Transverse colon (tissue), 4 donors: Measurements from ENCODE around the gene NFATC2IP. TPM values are rescaled to one million over a fixed set of nuclear protein-coding genes. Genes with fewer than 3 reads are reported as not detected.
A peak's percentile ranks its signal among the peaks of the same experiment; 100 is the strongest.

Source experiments
- DNase-seq: peaks from one replicate; pipeline ENCODE4 v3.0.0-alpha.2; 2019
- H3K27ac ChIP-seq, 4 donors: fragments of 200-600 bp; sonication (generic); 2 replicates each; pipeline ENCODE4 v1.5.1; 2016 to 2018; ENCODE audit warnings: inconsistent platforms in 4 of 4
- H3K27me3 ChIP-seq: fragments of 200-600 bp; sonication (generic); 2 replicates; pipeline ENCODE4 v1.5.1; 2017; ENCODE audit warnings: inconsistent platforms
- H3K36me3 ChIP-seq, 4 donors: fragments of 200-600 bp; sonication (generic); 2 replicates each; pipeline ENCODE4 v1.5.1; 2017 to 2019; ENCODE audit warnings: inconsistent platforms in 4 of 4
- H3K4me1 ChIP-seq, 4 donors: fragments of 200-600 bp; sonication (generic); 2 replicates each; pipeline ENCODE4 v1.5.1; 2017 to 2020; ENCODE audit warnings: inconsistent platforms in 4 of 4
- H3K4me3 ChIP-seq, 4 donors: fragments of 200-600 bp; sonication (generic); 1 replicate in 1 of 4; 2 replicates in 3 of 4; pipeline versions ENCODE4 v1.5.1 to v1.6.1; 2017 to 2019; ENCODE audit warnings: inconsistent platforms in 4 of 4
- H3K9me3 ChIP-seq, 2 donors: fragments of 200-600 bp; sonication (generic); 2 replicates each; pipeline ENCODE4 v1.5.1; 2017 to 2019; ENCODE audit warnings: inconsistent platforms in 2 of 2
- CTCF ChIP-seq, 5 experiments: fragments of 200-600 bp in 3 of 5; fragments of 450-650 bp in 2 of 5; sonication (generic) in 3 of 5; IDR thresholded peaks; 1 replicate in 2 of 5; 2 replicates in 3 of 5; pipeline ENCODE4 v1.5.1; 2016 to 2017; ENCODE audit warnings: antibody characterized with exemption in 5 of 5, inconsistent platforms in 3 of 5, mild to moderate bottlenecking in 2 of 5, moderate library complexity in 1 of 5
- EP300 ChIP-seq: sonication (generic); formaldehyde crosslinking; IDR thresholded peaks from one replicate; pipeline ENCODE4 v1.6.1; 2017; ENCODE audit warnings: antibody characterized with exemption, low read depth
- POLR2A ChIP-seq: fragments of 450-650 bp; IDR thresholded peaks from one replicate; pipeline ENCODE4 v1.6.1; 2016; ENCODE audit warnings: antibody characterized with exemption, mild to moderate bottlenecking, moderate library complexity
- POLR2AphosphoS5 ChIP-seq, 3 donors: sonication (generic); formaldehyde crosslinking; IDR thresholded peaks; one replicate each; pipeline ENCODE4 v1.6.1; 2016; ENCODE audit warnings: antibody characterized with exemption in 3 of 3
- WGBS, 2 donors: methylation state at CpG; one replicate each; pipeline ENCODE4 v1.1.5; 2018; ENCODE audit warnings: low coverage in 1 of 2; 5-methylcytosine and 5-hydroxymethylcytosine counted together
- in situ Hi-C, 4 donors: fragments of 200-750 bp; cut with MboI; loops; one replicate each; pipeline versions ENCODE4 v1.15.0 to v1.15.1; 2017; ENCODE audit warnings: low sequenced_read_pairs in 3 of 4, low pct_ligation_motif_present in 1 of 4, low pct_unique_long_range_greater_than_20kb in 1 of 4
- intact Hi-C: fragments of 100-400 bp; cut with DNase I; formaldehyde crosslinking; loops from one replicate; pipeline ENCODE4 v1.15.1; 2023; ENCODE audit warnings: low total_unique reads
- total RNA-seq, 4 donors: library from RNA; depleted of rRNA; stranded (reverse); fragments of >200 nt; gene quantifications; one replicate each; pipeline ENCODE4 v1.1.0, GENCODE V29; 2016

NFATC2IP gene
- total RNA-seq, 4 donors from 2014 or later, result 59.1 to 89.4 (median 70.2) TPM

- TF ChIP-seq POLR2AphosphoS5 (IDR thresholded peaks at IDR 0.05) (no peak), EP300 (no peak), CTCF (IDR thresholded peaks at IDR 0.05) (no peak), POLR2A (no peak)
- in situ Hi-C loops (no loop called here), intact Hi-C loops (no loop called here)
- Histone ChIP-seq H3K4me3 (no peak overlapping the region), H3K27me3 (no peaks in the 10 kb centered on the region), H3K4me1 (peaks cover 0 to 22% (median 21%) of the 10 kb centered on the region in 4 donors), H3K36me3 (no peaks in the 10 kb centered on the region), H3K9me3 (no peaks in the 10 kb centered on the region), H3K27ac (no peak overlapping the region)
- no peak for DNase-seq
- 93 to 100% methylated on average over 1 of the region's 1 CpG for WGBS, 2 donors
Observed at GRCh38 chr16:28927815-28928214, 22.9 kb upstream of the NFATC2IP start.

- intact Hi-C loops (no loop called here), in situ Hi-C loops (no loop called here)
- Histone ChIP-seq H3K27me3 (no peaks in the 10 kb centered on the region), H3K36me3 (no peaks in the 10 kb centered on the region), H3K4me1 (peaks cover 0 to 6% (median 4%) of the 10 kb centered on the region in 4 donors), H3K4me3 (no peak overlapping the region), H3K9me3 (no peaks in the 10 kb centered on the region), H3K27ac (no peak overlapping the region)
- DNase-seq, result no peak
- WGBS, 2 donors, result 88% methylated on average over 3 of the region's 3 CpGs; no CpG with 5 or more reads in 1 of the 2 donors
- TF ChIP-seq POLR2A (no peak), CTCF (IDR thresholded peaks at IDR 0.05) (no peak), POLR2AphosphoS5 (IDR thresholded peaks at IDR 0.05) (no peak), EP300 (no peak)
Observed at GRCh38 chr16:28930203-28930602, 20.5 kb upstream of the NFATC2IP start.

- in situ Hi-C loops, result no loop called here
- intact Hi-C loops, result no loop called here
- TF ChIP-seq CTCF (IDR thresholded peaks at IDR 0.05) (no peak), POLR2A (no peak), POLR2AphosphoS5 (IDR thresholded peaks at IDR 0.05) (no peak), EP300 (no peak)
- Histone ChIP-seq H3K4me3 (no peak overlapping the region), H3K27me3 (no peaks in the 10 kb centered on the region), H3K9me3 (no peaks in the 10 kb centered on the region), H3K4me1 (peaks cover 0 to 8% (median 4%) of the 10 kb centered on the region in 4 donors), H3K27ac (no peak overlapping the region), H3K36me3 (no peaks in the 10 kb centered on the region)
- WGBS, 2 donors, result 70% methylated on average over 3 of the region's 3 CpGs; no CpG with 5 or more reads in 1 of the 2 donors
- DNase-seq, result no peak
Observed at GRCh38 chr16:28930652-28931051, 20.1 kb upstream of the NFATC2IP start.

GRCh38 chr16:28931801-28932225 lies 18.9 kb upstream of the NFATC2IP start, which contains the start of gene CD19:
TSS of gene CD19 (plus strand) at chr16:28931971. CDS start at chr16:28932001, 30 bp downstream.
- Histone ChIP-seq H3K36me3 (no peaks in the 10 kb centered on the region), H3K4me1 (peaks cover 0 to 6% (median 2%) of the 10 kb centered on the region in 4 donors), H3K4me3 (peak within 1 kb of the TSS in 1 of 4 donors; percentile 11), H3K27ac (no peak within 1 kb of the TSS), H3K9me3 (no peaks in the 10 kb centered on the region), H3K27me3 (no peaks in the 10 kb centered on the region)
- in situ Hi-C loops, result no loop called here
- no peak for DNase-seq
- TF ChIP-seq POLR2AphosphoS5 (IDR thresholded peaks at IDR 0.05), result no peak
- TF ChIP-seq EP300, result no peak
- TF ChIP-seq CTCF (IDR thresholded peaks at IDR 0.05), result no peak
- TF ChIP-seq POLR2A, result no peak
- WGBS, 2 donors, result 60 to 89% methylated on average over 1 to 10 of the region's 10 CpGs
- intact Hi-C loops, result no loop called here
